ENCODE results near the gene PBRM1.

The PBRM1 gene

GRCh38 chr3:52524258-52524751, 161.4 kb downstream of the PBRM1 start:
- no peak for DNase-seq (ENCODE audit: low spot score)
- no peak for TF ChIP-seq CTCF (IDR thresholded peaks at IDR 0.05; ENCODE audit: extremely low read depth, insufficient read depth, missing control alignments)
- in situ Hi-C loops (cut with MboI; ENCODE audit: low pct_unique_long_range_greater_than_20kb, low sequenced_read_pairs, unreplicated experiment): no loop called here

- TF ChIP-seq CTCF (IDR thresholded peaks at IDR 0.05; ENCODE audit: extremely low read depth, insufficient read depth, missing control alignments): no peak
- no peak for DNase-seq (ENCODE audit: low spot score)
- in situ Hi-C loops (cut with MboI; ENCODE audit: low pct_unique_long_range_greater_than_20kb, low sequenced_read_pairs, unreplicated experiment): no loop called here
Observed at GRCh38 chr3:52523386-52524257, 162.1 kb downstream of the PBRM1 start.

- DNase-seq (ENCODE audit: low spot score): no peak
- in situ Hi-C loops (cut with MboI; ENCODE audit: low pct_unique_long_range_greater_than_20kb, low sequenced_read_pairs, unreplicated experiment): no loop called here
- TF ChIP-seq CTCF (IDR thresholded peaks at IDR 0.05; ENCODE audit: extremely low read depth, insufficient read depth, missing control alignments): no peak
Observed at GRCh38 chr3:52522651-52523251, 163.0 kb downstream of the PBRM1 start.

GRCh38 chr3:52521881-52522650, 163.6 kb downstream of the PBRM1 start:
- in situ Hi-C loops (cut with MboI; ENCODE audit: low pct_unique_long_range_greater_than_20kb, low sequenced_read_pairs, unreplicated experiment): no loop called here
- TF ChIP-seq CTCF (IDR thresholded peaks at IDR 0.05; ENCODE audit: extremely low read depth, insufficient read depth, missing control alignments): no peak
- DNase-seq (ENCODE audit: low spot score): no peak

- in situ Hi-C loops (cut with MboI; ENCODE audit: low pct_unique_long_range_greater_than_20kb, low sequenced_read_pairs, unreplicated experiment): no loop called here
- DNase-seq (ENCODE audit: low spot score): no peak
- TF ChIP-seq CTCF (IDR thresholded peaks at IDR 0.05; ENCODE audit: extremely low read depth, insufficient read depth, missing control alignments): no peak
Observed at GRCh38 chr3:52521488-52521824, 164.3 kb downstream of the PBRM1 start.

GRCh38 chr3:52520716-52521487, 164.8 kb downstream of the PBRM1 start:
- TF ChIP-seq CTCF (IDR thresholded peaks at IDR 0.05; ENCODE audit: extremely low read depth, insufficient read depth, missing control alignments): no peak
- no peak for DNase-seq (ENCODE audit: low spot score)
- in situ Hi-C loops (cut with MboI; ENCODE audit: low pct_unique_long_range_greater_than_20kb, low sequenced_read_pairs, unreplicated experiment): no loop called here

Data from GM13977 (cell line).